GM21447 (cell line): ENCODE results near the gene CASP7.
"Not testable (repeated sequence)": the region's sequence is repeated elsewhere in the genome, so short reads cannot be mapped to it uniquely, and the experiment has no call there.

Source experiments
- ATAC-seq: cut with Tn5 transposase; IDR thresholded peaks from one replicate; pipeline ENCODE4 v1.9.1; 2021; ENCODE audit not compliant: unreplicated experiment

The CASP7 gene

GRCh38 chr10:113753020-113753692 lies 73.4 kb downstream of the CASP7 start:
- ATAC-seq, result no peak

- ATAC-seq, result no peak
These were observed 74.4 kb downstream of the CASP7 start for GRCh38 chr10:113754125-113754524.

GRCh38 chr10:113754768-113755167 lies 75.1 kb downstream of the CASP7 start:
- no peak for ATAC-seq

GRCh38 chr10:113756940-113757543 lies 77.3 kb downstream of the CASP7 start:
- ATAC-seq, result no peak

- no peak for ATAC-seq
These were observed 82.4 kb downstream of the CASP7 start for GRCh38 chr10:113762083-113762482.

GRCh38 chr10:113764582-113764981 lies 84.9 kb downstream of the CASP7 start:
- ATAC-seq, result no peak

- ATAC-seq, result no peak
These were observed 86.2 kb downstream of the CASP7 start for GRCh38 chr10:113765910-113766309.

GRCh38 chr10:113767222-113767621 lies 87.5 kb downstream of the CASP7 start:
- ATAC-seq, result no peak

- no peak for ATAC-seq
These were observed 90.6 kb downstream of the CASP7 start for GRCh38 chr10:113770346-113770745.

GRCh38 chr10:113771131-113771530 lies 91.4 kb downstream of the CASP7 start:
- not testable (repeated sequence) for ATAC-seq

- ATAC-seq, result no peak
These were observed 96.1 kb downstream of the CASP7 start for GRCh38 chr10:113775686-113776294.

- ATAC-seq, result no peak
These were observed 96.8 kb downstream of the CASP7 start for GRCh38 chr10:113776553-113776952.
